ENCODE results near the gene STKLD1.

Gene STKLD1

GRCh38 chr9:133419005-133419404, 42.8 kb downstream of the STKLD1 start:
- Histone ChIP-seq H3K4me3 (ENCODE audit: low read length, poor library complexity, severe bottlenecking) (peak overlapping the region; percentile 95), H4K20me1 (ENCODE audit: insufficient read depth, low read length, poor library complexity, severe bottlenecking) (peaks cover 21% of the 10 kb centered on the region), H3K9ac (ENCODE audit: low read depth, low read length, poor library complexity, severe bottlenecking) (peak overlapping the region; percentile 89), H3K9me3 (ENCODE audit: insufficient read depth, low read depth, low read length) (no peaks in the 10 kb centered on the region), H3K4me1 (ENCODE audit: insufficient read depth, low read length, poor library complexity, severe bottlenecking) (peaks cover 45% of the 10 kb centered on the region), H3F3A (ENCODE audit: low read depth) (no peaks in the 10 kb centered on the region), H3K4me2 (ENCODE audit: low read depth, low read length, poor library complexity, severe bottlenecking) (peak overlapping the region; percentile 99), H3K79me2 (ENCODE audit: insufficient read depth, low read length) (peaks cover 42% of the 10 kb centered on the region), H3K9me2 (replicated peaks; ENCODE audit: low read depth, low read length) (no peaks in the 10 kb centered on the region), H3K27me3 (ENCODE audit: insufficient read depth, low read length, poor library complexity, severe bottlenecking) (no peaks in the 10 kb centered on the region), H2AFZ (ENCODE audit: low read length) (no peak overlapping the region), H3K36me3 (ENCODE audit: insufficient read depth, low read length) (no peaks in the 10 kb centered on the region; the same call in 1 of the 2 replicates)
- TF ChIP-seq CTCF (conservative IDR thresholded peaks at IDR 0.05; ENCODE audit: low read length) (no peak), EZH2phosphoT487 (IDR thresholded peaks at IDR 0.05; ENCODE audit: borderline replicate concordance) (no peak)

GRCh38 chr9:133420392-133420827, 44.2 kb downstream of the STKLD1 start:
- Histone ChIP-seq H3K4me1 (ENCODE audit: insufficient read depth, low read length, poor library complexity, severe bottlenecking) (peaks cover 32% of the 10 kb centered on the region), H3K4me3 (ENCODE audit: low read length, poor library complexity, severe bottlenecking) (no peak overlapping the region), H3K9me2 (replicated peaks; ENCODE audit: low read depth, low read length) (no peaks in the 10 kb centered on the region), H4K20me1 (ENCODE audit: insufficient read depth, low read length, poor library complexity, severe bottlenecking) (peaks cover 16% of the 10 kb centered on the region), H3K9me3 (ENCODE audit: insufficient read depth, low read depth, low read length) (no peaks in the 10 kb centered on the region), H3F3A (ENCODE audit: low read depth) (no peaks in the 10 kb centered on the region), H3K36me3 (ENCODE audit: insufficient read depth, low read length) (no peaks in the 10 kb centered on the region), H3K9ac (ENCODE audit: low read depth, low read length, poor library complexity, severe bottlenecking) (no peak overlapping the region), H3K27me3 (ENCODE audit: insufficient read depth, low read length, poor library complexity, severe bottlenecking) (no peaks in the 10 kb centered on the region), H3K4me2 (ENCODE audit: low read depth, low read length, poor library complexity, severe bottlenecking) (no peak overlapping the region), H2AFZ (ENCODE audit: low read length) (no peak overlapping the region), H3K79me2 (ENCODE audit: insufficient read depth, low read length) (peaks cover 28% of the 10 kb centered on the region)
- TF ChIP-seq EZH2phosphoT487 (IDR thresholded peaks at IDR 0.05; ENCODE audit: borderline replicate concordance) = no peak
- no peak for TF ChIP-seq CTCF (conservative IDR thresholded peaks at IDR 0.05; ENCODE audit: low read length)

GRCh38 chr9:133421615-133422542, 45.7 kb downstream of the STKLD1 start, which contains the start of gene ADAMTS13:
Gene ADAMTS13 (plus strand): TSS chr9:133422367. CDS start chr9:133422444, 77 bp downstream.
- Histone ChIP-seq H3K9me3 (ENCODE audit: insufficient read depth, low read depth, low read length) (no peaks in the 10 kb centered on the region), H4K20me1 (ENCODE audit: insufficient read depth, low read length, poor library complexity, severe bottlenecking) (peaks cover 6% of the 10 kb centered on the region), H3K36me3 (ENCODE audit: insufficient read depth, low read length) (no peaks in the 10 kb centered on the region), H3K27me3 (ENCODE audit: insufficient read depth, low read length, poor library complexity, severe bottlenecking) (no peaks in the 10 kb centered on the region), H2AFZ (ENCODE audit: low read length) (no peak within 1 kb of the TSS), H3K9ac (ENCODE audit: low read depth, low read length, poor library complexity, severe bottlenecking) (no peak within 1 kb of the TSS), H3K79me2 (ENCODE audit: insufficient read depth, low read length) (peaks cover 13% of the 10 kb centered on the region), H3K4me3 (ENCODE audit: low read length, poor library complexity, severe bottlenecking) (no peak within 1 kb of the TSS), H3K4me2 (ENCODE audit: low read depth, low read length, poor library complexity, severe bottlenecking) (no peak within 1 kb of the TSS), H3K9me2 (replicated peaks; ENCODE audit: low read depth, low read length) (no peaks in the 10 kb centered on the region), H3K4me1 (ENCODE audit: insufficient read depth, low read length, poor library complexity, severe bottlenecking) (peaks cover 17% of the 10 kb centered on the region), H3F3A (ENCODE audit: low read depth) (no peaks in the 10 kb centered on the region)
- no peak for TF ChIP-seq EZH2phosphoT487 (IDR thresholded peaks at IDR 0.05; ENCODE audit: borderline replicate concordance)
- peak; percentile 44; the same call in 1 of the 2 replicates for TF ChIP-seq CTCF (conservative IDR thresholded peaks at IDR 0.05; ENCODE audit: low read length)

Measured in Loucy (cell line).